Measurements from ENCODE around the gene GPR157. TPM values are rescaled to one million over a fixed set of nuclear protein-coding genes. Genes with fewer than 3 reads are reported as not detected.

GPR157 gene
- total and polyA plus RNA-seq, 2 donors (not counting 1 experiment from before 2014, with no cell fraction given): 2.0 to 21.2 TPM

DNA sequence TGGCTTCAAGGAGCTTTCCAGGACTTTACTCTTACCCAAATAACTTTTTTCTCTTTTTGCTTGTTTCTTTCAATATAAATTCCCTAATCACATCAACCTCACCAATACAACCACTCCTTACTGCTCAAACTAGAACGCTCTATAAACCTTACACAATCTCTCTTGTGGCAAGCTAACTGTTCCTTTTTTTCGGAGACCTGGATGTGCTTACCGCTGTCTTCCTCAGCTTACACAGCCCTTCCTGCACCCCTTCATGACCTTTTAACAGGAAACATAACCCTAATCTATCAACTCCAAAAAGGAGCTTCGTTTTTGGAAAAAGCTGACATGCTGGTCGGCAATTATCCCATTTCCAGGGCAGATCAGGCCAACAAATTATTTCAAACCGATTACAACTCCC is 35.3 kb downstream of the GPR157 start:
- no peaks in the 10 kb centered on the region for H3K27me3 ChIP-seq (replicated peaks in 1 of 4; ENCODE audit: control extremely low read depth in 1 of 4, control insufficient read depth in 3 of 4, insufficient read depth in 4 of 4, low read length in 3 of 4)
- no peaks in the 10 kb centered on the region for H4K20me1 ChIP-seq (ENCODE audit: control insufficient read depth, insufficient read depth, low read length, poor library complexity, severe bottlenecking)
- POLR2A ChIA-PET: no interaction called here
- no peak overlapping the region for H3K27ac Mint-ChIP-seq
- ATAC-seq (ENCODE audit: low read depth) (no peak), DNase-seq (no peak)
- 44% methylated on average over 6 of the region's 6 CpGs for WGBS (ENCODE audit: insufficient coverage)
- H3K9me3 ChIP-seq (ENCODE audit: control extremely low read depth in 1 of 3, control insufficient read depth in 2 of 3, insufficient read depth in 1 of 3, low read length in 2 of 3): no peaks in the 10 kb centered on the region
- H3K79me2 ChIP-seq (ENCODE audit: control insufficient read depth, insufficient read depth, low read length): no peaks in the 10 kb centered on the region
- TF ChIP-seq EZH2 (IDR thresholded peaks at IDR 0.05; ENCODE audit: borderline replicate concordance, insufficient read depth, low read depth, low read length, poor library complexity, severe bottlenecking) (no peak), CTCF (IDR thresholded peaks at IDR 0.05) (no peak)
- no peaks in the 10 kb centered on the region for H3K4me1 ChIP-seq (ENCODE audit: control insufficient read depth in 2 of 2, insufficient read depth in 2 of 2, low read length in 2 of 2)
- H3K27ac ChIP-seq (ENCODE audit: low read length in 2 of 2): no peak overlapping the region
- H3K4me1 Mint-ChIP-seq: no peaks in the 10 kb centered on the region
- no peak overlapping the region for H3K9ac ChIP-seq (ENCODE audit: low read length)
- H3K4me2 ChIP-seq (replicated peaks; ENCODE audit: low read depth, low read length, poor library complexity, severe bottlenecking): no peak overlapping the region
- H3K9me3 Mint-ChIP-seq (ENCODE audit: insufficient read depth): no peaks in the 10 kb centered on the region
- intact Hi-C loops (cut with micrococcal nuclease): no loop called here
- H2AFZ ChIP-seq (ENCODE audit: insufficient read depth, low read depth, low read length, poor library complexity, severe bottlenecking): no peak overlapping the region
- CTCF ChIA-PET: no interaction called here
- H3K4me3 ChIP-seq (ENCODE audit: control extremely low read depth in 1 of 5, extremely low read depth in 1 of 5, insufficient read depth in 1 of 5, low read depth in 2 of 5, low read length in 4 of 5): no peak overlapping the region
- H3K36me3 ChIP-seq (replicated peaks in 1 of 2; ENCODE audit: control extremely low read depth in 1 of 2, control insufficient read depth in 1 of 2, extremely low read depth in 1 of 2, insufficient read depth in 2 of 2, low read length in 1 of 2): no peaks in the 10 kb centered on the region
- H3K4me3 Mint-ChIP-seq: no peak overlapping the region
- peaks cover 7% of the 10 kb centered on the region for H3K27me3 Mint-ChIP-seq

GRCh38 chr1:9093091-9093490 is 35.8 kb downstream of the GPR157 start:
- H3K4me3 ChIP-seq (ENCODE audit: control extremely low read depth in 1 of 5, extremely low read depth in 1 of 5, insufficient read depth in 1 of 5, low read depth in 2 of 5, low read length in 4 of 5): no peak overlapping the region
- Mint-ChIP-seq H3K27me3 (peaks cover 8% of the 10 kb centered on the region), H3K27ac (no peak overlapping the region), H3K4me1 (no peaks in the 10 kb centered on the region), H3K9me3 (ENCODE audit: insufficient read depth) (no peaks in the 10 kb centered on the region), H3K4me3 (no peak overlapping the region)
- no peak for ATAC-seq (ENCODE audit: low read depth)
- no peaks in the 10 kb centered on the region for H4K20me1 ChIP-seq (ENCODE audit: control insufficient read depth, insufficient read depth, low read length, poor library complexity, severe bottlenecking)
- ChIA-PET CTCF (interaction anchor here (2.0 kb wide), 1 partner anchor 9 kb away, joined by 4 read pairs; no protein-coding TSS in a partner anchor), POLR2A (no interaction called here)
- H3K27me3 ChIP-seq (replicated peaks in 1 of 4; ENCODE audit: control extremely low read depth in 1 of 4, control insufficient read depth in 3 of 4, insufficient read depth in 4 of 4, low read length in 3 of 4): no peaks in the 10 kb centered on the region
- H3K9ac ChIP-seq (ENCODE audit: low read length): no peak overlapping the region
- H3K4me2 ChIP-seq (replicated peaks; ENCODE audit: low read depth, low read length, poor library complexity, severe bottlenecking): no peak overlapping the region
- no peak overlapping the region for H2AFZ ChIP-seq (ENCODE audit: insufficient read depth, low read depth, low read length, poor library complexity, severe bottlenecking)
- no peak for DNase-seq
- H3K27ac ChIP-seq (ENCODE audit: low read length in 2 of 2): no peak overlapping the region
- H3K36me3 ChIP-seq (replicated peaks in 1 of 2; ENCODE audit: control extremely low read depth in 1 of 2, control insufficient read depth in 1 of 2, extremely low read depth in 1 of 2, insufficient read depth in 2 of 2, low read length in 1 of 2): no peaks in the 10 kb centered on the region
- H3K4me1 ChIP-seq (ENCODE audit: control insufficient read depth in 2 of 2, insufficient read depth in 2 of 2, low read length in 2 of 2): no peaks in the 10 kb centered on the region
- H3K79me2 ChIP-seq (ENCODE audit: control insufficient read depth, insufficient read depth, low read length): no peaks in the 10 kb centered on the region
- H3K9me3 ChIP-seq (ENCODE audit: control extremely low read depth in 1 of 3, control insufficient read depth in 2 of 3, insufficient read depth in 1 of 3, low read length in 2 of 3): no peaks in the 10 kb centered on the region
- TF ChIP-seq CTCF (IDR thresholded peaks at IDR 0.05) (no peak), EZH2 (IDR thresholded peaks at IDR 0.05; ENCODE audit: borderline replicate concordance, insufficient read depth, low read depth, low read length, poor library complexity, severe bottlenecking) (no peak)
- 65% methylated on average over 5 of the region's 6 CpGs for WGBS (ENCODE audit: insufficient coverage)
- intact Hi-C loops (cut with micrococcal nuclease): no loop called here

All from B cell (primary cell).